HG03135 (cell line): ENCODE results near the gene ANKS3.
"Not testable (repeated sequence)": the region's sequence is repeated elsewhere in the genome, so short reads cannot be mapped to it uniquely, and the experiment has no call there.

Source experiments
- ATAC-seq: cut with Tn5 transposase; IDR thresholded peaks from one replicate; pipeline ENCODE4 v1.9.1; 2021; ENCODE audit warnings: mild to moderate bottlenecking, moderate library complexity; ENCODE audit not compliant: unreplicated experiment

Gene ANKS3

DNA sequence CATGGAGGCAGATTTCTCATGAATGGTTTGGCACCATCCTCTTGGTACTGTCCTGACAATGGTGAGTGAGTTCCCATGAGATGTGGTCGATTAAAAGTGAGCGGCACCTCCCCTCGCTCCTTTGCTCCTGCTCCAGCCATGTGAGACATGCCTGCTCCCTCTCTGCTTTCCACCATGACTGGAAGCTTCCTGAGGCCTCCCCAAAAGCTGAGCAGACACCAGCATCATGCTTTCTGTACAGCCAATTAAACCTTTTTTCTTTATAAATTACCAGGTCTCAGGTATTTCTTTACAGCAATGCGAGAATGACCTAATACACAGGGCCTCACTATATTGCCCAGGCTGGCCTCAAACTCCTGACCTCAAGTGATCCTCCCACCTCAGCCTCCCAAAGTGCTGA, 20.8 kb upstream of the ANKS3 start:
- no peak for ATAC-seq

- no peak for ATAC-seq
Measured at GRCh38 chr16:4753227-4753626, 19.2 kb upstream of the ANKS3 start.

DNA sequence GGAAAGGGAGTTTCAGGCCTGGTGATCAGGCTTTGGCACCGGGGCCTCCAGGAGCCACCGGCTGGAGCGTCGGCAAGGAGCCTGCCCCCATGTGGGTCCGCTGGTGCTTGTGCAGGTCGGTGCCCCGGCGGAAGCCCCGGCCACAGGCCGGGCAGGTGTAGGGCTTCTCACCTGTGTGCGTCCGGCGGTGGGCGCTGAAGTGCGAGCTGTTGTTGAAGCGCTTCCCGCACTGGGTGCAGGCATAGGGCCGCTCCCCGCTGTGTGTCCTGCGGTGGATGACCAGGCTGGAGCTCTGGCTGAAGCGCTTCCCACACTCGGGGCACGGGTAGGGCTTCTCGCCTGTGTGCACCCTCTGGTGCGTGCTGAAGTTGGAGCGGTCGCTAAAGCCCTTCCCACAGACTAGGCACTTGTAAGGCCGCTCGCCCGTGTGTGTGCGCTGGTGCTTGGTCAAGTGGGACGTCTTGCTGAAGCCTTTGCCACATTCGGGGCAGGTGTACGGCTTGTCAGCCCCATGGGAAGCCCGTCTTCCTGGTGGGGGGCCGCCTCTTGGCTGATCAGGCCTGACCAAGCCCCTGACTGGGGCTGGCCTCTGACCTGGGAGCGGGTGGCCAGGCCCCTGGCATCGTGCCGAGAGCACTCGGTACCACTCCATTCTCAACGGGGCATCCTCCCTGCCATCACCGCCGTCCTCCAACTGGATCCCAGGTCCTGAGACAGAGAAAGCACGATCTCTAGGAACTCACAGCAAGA, 18.5 kb upstream of the ANKS3 start:
- ATAC-seq: no peak

- no peak for ATAC-seq
Measured at GRCh38 chr16:4750896-4751295, 16.8 kb upstream of the ANKS3 start.

DNA sequence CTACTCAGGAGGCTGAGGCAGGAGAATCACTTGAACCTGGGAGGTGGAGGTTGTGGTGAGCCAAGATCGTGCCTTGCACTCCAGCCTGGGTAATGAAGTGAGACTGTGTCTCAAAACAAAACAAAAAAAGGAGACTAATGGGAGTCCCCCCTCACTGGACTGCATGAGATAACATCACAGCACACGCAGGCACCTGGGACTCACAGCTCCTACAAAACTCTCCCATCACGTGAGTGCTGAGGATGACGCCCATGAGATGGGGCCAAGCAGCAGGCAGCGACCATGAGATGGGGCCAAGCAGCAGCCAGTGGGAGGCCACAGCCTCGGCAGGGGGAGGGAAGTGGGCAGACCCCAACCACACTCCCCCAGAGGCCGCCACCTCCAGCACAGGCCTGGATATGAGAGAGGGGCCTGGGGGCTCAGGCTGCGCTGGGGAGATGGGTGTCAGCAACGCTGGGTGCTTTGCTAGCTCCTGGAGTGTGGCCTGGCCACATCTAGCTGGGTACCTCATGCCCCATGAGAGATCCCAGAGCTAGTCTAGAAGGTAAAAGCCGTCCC, 15.7 kb upstream of the ANKS3 start:
- ATAC-seq: no peak

GRCh38 chr16:4748682-4749411, 14.8 kb upstream of the ANKS3 start:
- ATAC-seq: no peak

DNA sequence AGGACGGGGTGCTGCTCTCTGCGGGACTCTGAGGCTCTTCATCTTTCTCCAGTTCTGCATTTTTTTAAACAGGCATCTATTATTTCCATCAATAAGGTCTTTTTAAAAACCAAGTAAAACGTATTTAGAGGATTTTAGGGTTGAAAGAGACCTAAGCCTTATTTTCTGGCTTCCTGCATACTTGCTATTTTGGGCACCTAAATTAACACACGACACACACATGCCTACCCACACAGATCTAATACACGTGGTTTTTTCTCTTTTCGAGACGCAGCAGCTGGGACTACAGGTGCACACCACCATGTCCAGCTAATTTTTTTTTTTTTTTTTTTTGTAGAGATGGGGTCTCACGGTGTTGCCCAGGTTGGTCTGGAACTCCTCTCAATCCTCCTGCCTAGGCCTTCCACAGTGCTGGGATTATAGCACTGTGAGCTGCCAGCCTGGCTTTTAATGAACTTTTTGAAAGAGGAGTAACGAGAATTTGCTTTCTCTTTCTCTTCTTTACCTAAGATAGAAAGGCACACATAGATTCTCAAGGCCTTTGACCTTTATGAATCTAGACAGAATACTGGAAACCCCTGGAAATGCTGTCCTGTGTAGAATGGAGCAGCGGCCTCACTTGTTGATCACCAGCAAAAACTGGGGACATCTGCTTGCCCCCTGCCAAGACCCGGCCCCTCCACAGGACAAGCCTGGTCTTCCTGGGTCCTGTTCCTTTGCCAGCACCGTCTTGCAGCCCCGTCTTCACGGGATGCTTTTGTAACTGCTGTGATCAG, 14.0 kb upstream of the ANKS3 start:
- ATAC-seq: no peak

- ATAC-seq: no peak
Measured at GRCh38 chr16:4746991-4747574, 13.0 kb upstream of the ANKS3 start.

DNA sequence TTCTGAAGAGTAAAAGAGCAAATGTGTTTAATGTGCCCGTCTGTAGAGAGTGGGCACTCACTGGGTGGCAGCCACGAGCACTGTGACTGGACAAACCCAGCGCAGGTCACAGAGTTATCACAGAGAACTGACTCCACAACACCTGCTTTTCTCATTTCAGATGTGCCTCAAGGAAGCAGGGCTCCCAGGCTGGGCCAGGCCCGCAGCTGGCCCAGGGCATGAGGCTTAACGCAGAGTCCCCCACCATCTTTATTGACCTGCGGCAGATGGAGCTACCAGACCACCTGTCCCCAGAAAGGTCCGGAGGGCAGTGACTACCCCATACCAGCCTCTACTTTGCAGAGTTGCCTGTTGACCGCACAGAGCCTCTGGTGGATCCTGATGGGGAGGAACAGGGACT, 12.1 kb upstream of the ANKS3 start:
- no peak for ATAC-seq

DNA sequence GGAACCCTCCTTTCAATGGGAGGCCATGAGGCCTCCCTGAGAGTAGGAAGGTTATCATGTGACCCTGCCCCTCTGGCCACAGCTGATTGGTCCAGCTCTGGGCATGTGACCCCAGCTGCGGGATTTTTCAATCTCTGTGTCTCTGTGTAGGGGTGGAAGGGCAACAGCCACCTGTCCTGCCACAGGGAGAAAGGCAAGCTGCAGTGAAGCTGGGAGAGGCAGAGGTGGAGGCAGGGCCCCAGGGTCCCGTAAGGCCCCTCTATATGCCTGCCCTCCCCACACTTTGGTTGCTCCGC, 11.2 kb upstream of the ANKS3 start:
- no peak for ATAC-seq

DNA sequence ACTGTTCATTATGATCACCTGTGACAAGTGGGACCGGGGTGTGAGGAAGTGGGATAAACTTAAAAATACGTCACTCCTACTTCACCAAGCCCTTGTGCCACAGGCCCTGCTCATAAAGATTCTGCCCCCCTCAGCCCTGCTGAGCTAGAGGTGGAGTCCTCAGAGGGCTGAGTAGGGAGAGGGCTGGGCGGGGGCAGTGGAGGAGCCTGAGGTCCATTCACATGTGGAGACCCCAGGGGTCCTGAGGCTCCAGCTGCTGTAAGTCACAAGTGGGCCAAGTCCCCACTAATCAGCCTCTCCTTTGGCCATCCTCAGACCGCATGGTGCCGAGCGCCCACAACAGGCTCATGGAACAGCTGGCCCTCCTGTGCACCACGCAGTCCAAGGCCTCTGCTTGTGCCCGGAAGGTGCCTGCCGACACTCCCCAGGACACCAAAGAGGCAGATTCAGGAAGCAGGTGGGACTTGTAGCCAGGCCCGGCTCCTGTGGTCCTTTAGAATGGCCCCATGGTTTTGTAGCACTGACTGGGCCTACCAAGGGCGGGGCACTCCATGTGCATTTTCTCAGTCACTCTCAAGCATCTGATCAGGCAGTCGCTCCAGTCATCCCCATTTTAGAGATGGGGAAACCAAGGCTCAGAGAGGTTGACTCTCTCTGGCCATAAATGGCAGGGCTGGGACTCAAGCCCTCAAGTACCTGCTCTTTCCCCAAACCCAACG, 10.6 kb upstream of the ANKS3 start:
- ATAC-seq: no peak

DNA sequence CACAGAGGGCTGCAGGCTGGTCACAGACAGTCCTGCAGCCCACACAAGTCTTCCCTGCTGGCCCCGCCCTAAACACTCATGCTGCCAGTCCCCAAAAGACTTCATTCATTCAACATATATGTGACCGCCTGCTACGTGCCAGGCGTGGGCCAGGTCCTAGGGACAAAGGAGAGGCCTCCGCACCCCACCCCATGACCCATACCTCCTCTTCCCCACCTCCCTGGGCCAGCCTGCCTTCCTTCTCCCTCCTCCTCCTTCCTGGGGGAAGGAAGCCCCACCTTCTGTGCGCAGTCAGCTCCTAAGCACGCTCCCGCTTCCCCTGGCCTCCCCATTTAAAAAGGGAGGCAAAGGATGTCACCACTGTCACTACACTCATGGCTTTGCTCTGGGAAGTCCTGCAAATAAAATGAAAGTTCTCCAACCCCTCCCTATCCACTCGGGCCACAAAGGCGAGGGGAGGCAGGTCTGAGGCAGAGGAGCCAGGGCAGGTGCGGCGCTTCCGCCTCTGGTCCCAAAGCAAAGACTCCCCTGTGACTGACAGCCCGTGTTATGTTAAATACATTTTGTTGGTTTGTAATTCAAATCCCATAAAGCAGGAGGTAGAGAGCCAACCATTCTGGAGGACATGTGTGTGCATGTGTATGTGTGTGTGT, 9.3 kb upstream of the ANKS3 start:
- no peak for ATAC-seq

DNA sequence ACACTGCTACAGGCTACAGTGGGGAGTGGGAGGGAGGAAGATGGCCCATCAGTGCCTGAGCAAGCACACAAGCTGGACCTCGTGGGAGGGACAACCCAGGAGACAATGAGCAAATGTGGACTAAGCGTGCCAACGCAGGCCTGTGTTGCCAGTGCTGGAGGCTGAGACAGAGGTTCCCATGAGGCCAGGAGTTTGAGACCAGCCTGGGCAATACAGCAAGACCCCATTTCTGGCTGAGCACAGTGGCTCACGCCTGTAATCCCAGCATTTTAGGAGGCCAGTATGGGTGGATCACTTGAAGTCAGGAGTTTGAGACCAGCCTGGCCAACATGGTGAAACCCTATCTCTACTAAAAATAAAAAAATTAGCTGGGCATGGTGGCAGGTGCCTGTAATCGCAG, 4.3 kb upstream of the ANKS3 start:
- ATAC-seq: not testable (repeated sequence)

DNA sequence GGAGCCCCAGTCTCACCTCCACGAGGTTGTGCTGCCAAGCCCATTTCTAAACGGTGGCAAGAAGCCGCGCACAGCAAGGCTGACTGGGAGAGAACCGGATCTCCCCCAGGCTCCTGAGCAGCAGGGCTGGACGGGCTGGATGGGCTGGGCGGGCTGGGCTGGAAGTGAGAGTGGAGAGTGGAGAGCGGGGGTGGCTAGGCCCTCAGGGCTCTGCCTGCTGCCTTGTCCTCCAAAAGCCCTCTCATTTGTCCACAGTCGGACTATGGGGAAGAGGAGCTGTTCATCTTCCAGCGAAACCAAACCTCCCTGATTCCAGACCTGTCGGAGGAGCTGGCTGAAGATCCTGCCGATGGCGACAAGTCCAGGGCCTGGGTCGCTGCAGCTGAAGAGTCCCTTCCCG, 3.5 kb upstream of the ANKS3 start:
- no peak for ATAC-seq

DNA sequence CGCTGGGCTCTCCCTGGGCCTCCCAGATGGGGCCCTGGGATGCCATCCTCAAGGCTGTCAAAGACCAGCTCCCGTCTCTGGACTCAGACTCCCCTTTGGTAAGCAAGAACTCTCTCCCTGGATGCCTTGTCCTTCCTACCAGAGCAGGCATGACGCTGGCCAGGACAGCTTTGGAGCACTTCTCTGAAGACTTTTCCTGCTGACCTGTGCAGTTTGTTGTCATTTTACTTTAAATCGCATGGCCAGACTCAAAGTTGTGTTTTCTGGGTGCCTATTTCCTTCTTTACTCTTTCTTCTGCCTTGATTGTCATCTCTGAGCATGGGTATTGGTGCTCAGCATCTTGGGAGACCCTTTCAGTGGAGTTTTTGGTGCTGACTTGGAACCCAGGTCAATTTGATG, 2.5 kb upstream of the ANKS3 start:
- no peak for ATAC-seq

DNA sequence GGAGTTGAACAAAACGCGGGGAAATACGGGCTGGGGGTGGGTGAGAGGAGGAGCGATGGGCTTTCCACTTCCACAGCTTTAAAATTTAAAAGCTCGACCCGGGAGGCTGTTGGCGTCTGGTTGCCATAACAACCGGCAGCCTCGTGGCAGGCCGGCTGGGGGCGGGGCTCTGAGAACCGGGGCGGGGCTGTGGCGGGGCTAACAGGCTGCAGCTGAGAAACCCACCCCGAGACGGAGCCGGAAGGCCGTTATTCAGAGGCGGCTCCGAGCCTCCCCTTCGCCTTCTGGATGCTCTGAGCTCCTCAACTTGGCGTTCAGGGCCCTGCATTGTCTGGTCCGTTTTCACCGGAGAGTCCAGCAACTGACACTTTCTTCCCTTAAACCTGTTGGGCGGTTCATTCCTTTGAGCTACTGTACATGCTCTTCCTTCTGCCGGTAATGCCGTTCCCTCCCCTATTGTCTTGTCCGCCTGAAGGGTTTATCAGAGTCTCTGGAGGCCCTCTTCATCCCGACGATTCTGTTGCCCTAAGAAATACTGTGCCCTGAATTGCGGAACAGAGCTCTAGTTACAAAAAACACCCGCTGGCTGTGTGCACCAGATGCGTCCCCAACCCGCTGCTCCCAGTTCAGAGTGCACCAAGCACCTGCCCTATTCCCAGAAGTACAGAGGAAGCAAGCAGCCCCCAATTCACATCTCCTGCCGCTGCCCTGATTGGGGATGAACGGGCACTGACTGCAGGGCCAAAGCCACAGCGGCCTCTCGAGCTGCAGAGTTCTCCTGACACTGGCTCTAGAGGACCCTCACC, 862 bp upstream of the ANKS3 start:
- peak; percentile 53 for ATAC-seq

GRCh38 chr16:4733747-4734062, 366 bp downstream of the ANKS3 start:
- ATAC-seq: peak; percentile 12

GRCh38 chr16:4733211-4733742, 794 bp downstream of the ANKS3 start:
- no peak for ATAC-seq

DNA sequence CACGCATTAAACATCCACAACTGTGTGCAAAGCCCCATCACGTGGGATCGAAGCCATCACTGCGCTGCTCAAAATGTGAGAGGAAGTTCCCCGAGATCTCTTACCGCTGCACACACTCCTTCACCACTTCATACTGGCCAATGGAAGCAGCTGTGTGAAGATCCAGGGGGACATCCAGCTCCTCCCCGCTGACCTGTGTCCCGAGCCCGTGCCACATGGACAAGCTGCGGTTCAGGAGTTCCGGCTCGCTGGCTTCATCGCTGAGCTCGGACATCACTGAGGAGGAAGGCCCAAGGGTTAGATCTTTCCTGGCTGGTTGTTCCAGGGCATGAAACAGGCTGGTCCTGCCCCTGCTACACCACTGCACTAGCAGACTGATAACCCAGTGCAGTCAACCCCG, 4.2 kb downstream of the ANKS3 start:
- no peak for ATAC-seq
